Stimulated activated CD8-positive, alpha-beta memory T cell treated with anti-CD3 and anti-CD28 coated beads, Interleukin-7, amount 100 ng/mL, for 24 hours (primary cell): Measurements from ENCODE around the gene DUS2.
A peak's percentile ranks its signal among the peaks of the same experiment; 100 is the strongest.

Experiments used
- DNase-seq: peaks from one replicate; pipeline ENCODE4 v3.0.0-alpha.2; 2020; ENCODE audit warnings: low read depth

DUS2 gene

DNA sequence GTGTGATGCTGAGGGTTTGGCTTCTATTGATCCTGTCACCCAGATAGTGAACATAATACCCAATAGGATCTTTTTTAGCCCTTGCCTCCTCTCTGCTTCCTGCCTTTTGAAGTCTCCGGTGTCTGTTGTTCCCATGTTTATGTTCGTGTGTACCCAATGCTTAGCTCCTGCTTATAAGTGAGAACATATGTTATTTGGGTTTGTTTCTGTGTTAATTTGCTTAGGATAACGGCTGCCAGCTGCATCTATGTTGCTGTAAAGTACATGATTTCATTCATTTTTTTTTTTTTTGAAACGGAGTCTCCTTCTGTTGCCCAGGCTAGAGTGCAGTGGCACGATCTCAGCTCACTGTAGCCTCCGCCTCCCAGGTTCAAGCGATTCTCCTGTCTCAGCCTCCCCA is 23.0 kb downstream of the DUS2 start:
- no peak for DNase-seq

DNA sequence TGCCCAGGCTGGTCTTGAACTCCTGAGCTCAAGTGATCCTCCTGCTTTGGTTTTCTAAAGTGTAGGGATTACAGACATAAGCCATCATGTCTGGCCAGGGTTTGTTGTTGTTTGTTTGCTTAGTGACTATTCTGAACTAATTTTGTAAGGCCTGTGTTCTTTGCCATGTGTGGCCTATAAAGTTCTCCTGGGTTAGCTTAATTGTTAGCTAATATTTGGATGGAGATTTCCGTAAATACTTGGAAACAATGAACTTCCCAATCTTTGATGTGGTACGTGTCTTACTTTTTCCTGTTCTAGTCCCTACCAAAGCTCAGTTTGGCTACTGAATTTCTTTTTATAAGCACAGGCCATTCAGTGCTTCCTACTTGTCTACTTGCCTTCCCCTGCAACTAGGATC is 24.9 kb downstream of the DUS2 start:
- no peak for DNase-seq

DNA sequence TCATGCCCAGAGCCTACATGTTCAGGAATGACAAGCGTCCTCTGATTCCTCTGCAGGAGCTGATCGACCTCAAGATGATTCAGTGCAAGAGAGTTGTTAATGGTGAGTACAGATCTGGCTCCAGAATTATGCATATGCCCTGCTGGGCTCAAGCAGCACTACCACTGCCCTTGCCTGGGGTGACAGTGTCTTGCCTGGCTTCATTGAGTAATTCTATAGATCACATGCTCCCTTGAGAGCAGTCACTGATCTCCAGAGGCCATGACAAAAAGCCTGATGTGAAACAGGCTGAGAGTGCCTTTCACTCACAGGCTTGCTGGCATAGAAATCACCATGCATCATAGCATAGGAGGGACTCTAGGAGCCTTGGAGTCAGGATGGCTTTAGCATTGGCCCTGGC is 26.4 kb downstream of the DUS2 start:
- no peak for DNase-seq

DNA sequence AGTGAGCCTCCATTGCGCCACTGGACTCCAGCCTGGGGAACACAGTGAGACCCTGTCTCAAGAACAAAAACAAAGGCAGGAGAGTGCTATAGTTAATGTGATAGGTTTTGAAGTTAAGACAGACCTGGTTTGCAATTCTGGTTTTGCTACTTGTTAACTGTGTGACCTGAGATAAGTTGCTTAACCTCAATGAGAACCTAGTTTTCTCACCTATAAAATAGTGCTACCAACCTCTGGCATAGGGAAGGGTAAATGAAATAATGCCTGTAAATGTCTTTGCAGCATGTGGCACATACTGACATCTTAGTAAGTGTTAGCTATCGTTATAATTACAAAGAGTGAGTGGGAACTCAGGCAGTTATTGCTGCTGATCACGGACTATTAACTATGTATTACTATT is 32.3 kb downstream of the DUS2 start:
- no peak for DNase-seq

DNA sequence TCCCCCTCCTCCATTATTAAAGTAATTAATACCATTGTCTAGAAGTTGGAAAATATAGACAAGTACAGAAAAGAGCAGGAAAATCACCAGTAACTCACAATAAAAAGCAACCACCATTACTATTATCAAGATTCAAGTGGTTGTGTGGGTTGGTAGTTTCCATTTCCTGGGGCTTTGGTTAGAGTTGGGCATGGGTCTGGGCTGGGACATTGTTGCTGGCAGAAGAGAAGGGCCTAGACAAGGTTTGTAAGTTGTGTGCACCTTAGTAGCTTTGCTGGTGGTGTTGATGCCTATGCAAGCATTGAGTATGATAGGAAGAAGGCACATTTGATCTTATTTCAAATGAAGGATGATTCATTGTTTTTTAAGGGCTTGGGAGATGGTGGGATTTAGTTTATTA is 36.7 kb downstream of the DUS2 start:
- no peak for DNase-seq

DNA sequence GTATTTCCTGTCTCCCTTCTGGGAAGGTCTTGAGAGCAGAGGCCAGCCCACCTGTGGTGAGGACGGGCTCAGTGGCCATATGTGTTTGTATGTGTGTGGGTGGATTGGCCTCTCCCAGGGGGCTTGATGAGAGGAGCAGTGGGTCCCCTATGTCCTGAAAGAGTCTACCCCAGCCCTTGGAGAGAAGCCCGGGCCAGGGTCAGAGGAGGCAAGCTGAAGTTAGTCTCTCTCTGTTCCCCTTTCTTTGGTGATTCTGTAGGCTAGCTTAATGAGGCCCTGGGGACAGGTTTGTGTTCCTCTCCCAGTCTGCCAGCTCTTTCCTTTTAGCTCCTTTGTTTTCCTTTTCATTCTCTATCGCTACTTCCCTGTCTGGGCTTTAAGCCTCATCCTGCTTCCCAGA is 38.3 kb downstream of the DUS2 start:
- no peak for DNase-seq

DNA sequence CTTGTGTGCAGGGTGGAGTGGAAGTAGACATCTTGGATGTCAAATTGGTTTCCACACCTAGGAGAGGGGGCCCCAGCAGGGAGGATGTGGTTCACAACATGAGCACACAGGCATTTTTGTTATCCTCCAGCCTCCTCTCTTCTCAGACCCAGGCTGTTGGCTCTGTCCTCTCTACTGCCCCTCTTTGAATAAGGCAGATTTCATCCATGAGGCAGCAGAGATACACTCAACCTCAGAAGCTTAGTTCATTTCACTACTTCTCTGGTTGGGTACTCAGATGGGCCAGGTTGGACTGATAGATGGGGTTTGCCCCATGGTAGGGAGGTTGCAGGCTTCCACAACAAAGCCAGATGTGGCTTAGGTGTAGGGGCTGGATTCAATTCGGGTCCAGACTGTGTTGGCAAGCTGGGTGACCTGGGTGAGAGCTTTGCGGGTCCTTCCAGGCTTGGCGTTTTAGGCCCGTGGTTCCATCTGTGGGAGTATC is 39.9 kb downstream of the DUS2 start:
- no peak for DNase-seq

DNA sequence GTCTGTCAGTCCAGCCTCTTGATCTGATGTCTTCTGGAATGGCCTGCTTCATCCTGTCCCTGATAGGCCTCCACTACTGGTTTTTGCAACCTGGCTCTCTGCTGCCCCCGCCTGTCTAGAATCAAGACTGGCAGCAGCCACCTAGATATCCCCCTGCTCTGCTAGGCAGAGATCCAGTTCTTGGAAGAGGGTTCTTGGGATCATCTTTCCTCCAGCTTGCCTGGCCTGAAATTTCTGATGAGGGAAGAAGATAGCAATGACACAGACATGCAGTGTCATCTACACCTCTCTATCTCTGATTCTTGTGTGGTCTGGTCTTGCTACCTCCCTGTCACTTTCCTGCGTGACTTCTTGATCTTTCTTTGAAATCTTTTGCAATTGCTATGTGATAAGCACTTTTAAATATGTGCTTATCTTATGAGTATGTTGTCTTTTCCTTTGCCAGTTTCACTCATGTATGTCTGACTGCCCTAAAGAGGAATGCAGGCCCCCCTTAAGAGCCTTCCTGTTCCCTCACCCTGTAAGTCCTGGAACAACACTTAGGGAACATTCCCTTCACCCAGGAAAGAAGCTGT is 41.8 kb downstream of the DUS2 start:
- peak; percentile 46 for DNase-seq

DNA sequence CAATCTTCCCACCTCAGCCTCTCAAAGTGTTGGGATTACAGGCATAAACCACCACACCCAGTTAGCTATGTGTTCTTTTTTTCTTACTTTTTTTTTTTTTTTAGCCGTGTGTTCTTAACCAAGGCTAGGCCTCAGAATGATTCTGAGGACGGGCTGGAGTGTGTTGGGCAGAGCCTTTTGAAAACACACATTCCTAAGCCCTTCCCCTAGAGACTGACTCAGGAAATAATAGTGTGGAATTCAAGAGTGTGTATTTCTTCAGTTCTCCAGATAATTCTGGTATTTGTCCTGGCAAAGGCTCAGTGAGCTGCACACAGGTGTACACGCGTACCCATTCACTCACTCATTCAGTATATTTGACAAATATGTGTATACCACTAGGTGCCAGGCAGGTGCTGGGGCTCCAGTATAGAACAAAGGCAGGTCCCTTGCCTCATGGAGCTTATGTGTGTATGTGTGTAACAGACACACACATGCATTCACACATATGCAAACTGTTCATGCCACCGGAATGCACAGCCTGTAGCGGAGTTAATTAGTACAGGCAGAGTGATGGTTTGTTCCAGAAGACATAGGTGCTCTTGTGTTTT is 42.7 kb downstream of the DUS2 start:
- DNase-seq: no peak

DNA sequence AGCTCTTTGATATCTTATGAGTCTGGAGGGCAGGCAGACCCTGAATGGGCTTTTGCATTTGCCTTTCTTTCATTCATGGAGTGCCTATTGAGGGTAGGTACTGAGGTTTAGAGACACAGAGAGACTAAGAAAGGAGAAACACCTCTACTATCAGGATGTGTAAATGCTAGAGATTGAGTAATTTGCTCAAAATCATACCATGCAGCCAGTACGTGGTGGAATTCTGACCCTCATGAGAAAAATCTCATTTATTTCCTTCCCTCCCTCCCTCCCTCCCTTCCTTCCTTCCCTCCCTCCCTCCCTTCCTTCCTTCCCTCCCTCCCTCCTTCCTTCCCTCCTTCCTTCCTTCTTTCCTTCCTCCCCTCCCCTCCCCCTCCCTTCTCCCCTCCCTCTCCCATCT is 43.7 kb downstream of the DUS2 start:
- no peak for DNase-seq

DNA sequence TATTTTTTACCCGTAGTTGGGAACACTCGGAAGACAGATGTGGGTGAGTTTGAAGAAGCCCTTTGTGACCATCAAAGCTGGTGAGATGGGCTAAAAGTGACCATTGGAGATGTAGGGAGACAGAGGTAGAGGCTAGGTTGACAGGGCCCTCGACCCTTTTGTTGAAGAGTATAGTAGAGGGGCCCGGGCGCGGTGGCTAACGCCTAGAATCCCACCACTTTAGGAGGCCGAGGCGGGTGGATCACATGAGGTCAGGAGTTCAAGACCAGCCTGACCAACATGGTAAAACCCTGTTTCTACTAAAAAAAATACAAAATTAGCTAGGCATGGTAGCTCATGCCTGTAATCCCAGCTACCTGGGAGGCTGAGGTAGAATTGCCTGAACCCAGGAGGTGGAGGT is 45.8 kb downstream of the DUS2 start:
- no peak for DNase-seq

DNA sequence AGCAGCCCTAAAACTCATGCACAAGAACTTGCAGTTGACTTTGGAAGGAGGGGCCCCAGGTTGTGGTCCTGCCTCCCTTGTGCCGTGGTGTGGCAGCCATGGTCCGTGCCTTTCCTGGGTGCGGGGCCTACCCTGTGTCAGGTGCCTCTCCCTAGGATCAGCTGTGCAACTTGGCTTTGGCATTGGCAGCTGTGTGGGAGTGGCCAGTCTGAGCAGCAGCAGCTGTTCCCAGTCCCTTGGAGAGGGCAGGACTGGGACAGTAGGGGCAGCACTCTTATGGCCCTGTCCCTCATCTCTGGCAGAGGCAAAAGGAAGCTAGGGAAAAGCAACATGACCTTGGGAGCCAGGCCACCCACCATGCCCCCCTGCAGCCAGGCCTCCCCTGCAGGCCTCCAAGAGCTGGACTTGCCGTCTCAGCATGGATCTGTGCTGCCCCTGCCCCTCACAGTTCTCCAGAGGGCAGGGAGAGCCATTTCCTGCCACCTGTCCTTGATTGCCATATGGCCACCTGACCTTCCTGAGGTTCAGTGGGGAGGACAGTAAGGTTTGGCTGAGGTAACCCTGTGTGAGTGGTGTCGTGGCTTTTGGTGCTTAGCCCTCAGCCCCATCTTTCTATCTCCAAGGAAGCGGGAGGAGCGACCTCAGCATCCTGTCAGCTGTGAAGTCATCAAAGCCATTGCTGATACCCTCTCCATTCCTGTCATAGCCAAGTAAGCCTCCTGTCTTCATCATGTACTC is 46.6 kb downstream of the DUS2 start:
- DNase-seq: no peak

DNA sequence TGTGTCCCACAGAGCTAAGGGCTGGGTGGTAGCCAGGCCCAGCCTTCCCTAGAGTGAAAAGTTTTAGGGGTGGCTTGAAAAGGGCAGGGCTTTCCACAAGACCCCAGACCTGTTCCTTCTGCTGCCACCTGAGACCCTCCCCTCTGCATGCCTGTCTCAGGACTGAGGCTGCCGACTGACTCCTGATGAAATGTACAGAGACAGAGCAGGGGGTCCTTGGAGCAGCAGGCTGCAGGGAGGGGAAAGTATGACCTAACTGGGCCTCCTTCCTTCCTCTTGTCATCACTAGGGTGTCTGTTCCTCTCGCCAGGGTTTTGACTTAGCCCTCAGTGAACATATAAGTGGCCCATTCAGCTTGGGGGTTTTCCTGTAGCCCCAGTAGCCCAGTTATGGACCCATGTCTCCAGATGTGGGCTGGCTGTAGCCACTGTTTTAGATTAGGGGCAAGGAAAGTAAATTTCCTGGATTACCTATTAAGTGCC is 47.2 kb downstream of the DUS2 start:
- DNase-seq: no peak

DNA sequence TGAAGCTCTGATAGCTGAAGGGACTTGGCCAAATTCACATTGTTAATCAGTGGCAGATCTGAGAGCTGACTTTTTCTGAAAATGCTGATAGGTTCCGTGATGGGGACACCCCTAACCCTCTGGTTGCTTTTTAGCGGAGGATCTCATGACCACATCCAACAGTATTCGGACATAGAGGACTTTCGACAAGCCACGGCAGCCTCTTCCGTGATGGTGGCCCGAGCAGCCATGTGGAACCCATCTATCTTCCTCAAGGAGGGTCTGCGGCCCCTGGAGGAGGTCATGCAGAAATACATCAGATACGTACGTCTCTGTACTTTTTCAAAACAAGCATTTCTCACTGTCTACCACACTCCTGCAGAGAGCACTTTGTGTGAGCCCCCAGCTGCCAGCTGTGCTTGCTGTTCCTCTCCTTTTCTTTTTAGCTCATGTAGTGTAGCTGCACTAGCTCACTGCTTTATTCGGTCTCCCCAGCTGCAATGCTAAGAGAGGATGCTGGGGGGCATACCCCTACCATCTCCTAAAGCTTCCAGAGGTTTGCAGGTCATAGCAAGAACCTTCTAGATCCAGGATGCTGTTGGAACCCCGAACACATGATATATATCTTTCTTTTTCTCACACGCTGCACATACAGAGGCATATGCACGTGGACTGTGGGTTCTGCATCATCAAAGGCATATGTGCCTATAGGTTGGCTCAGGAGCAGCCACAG is 47.9 kb downstream of the DUS2 start:
- no peak for DNase-seq

DNA sequence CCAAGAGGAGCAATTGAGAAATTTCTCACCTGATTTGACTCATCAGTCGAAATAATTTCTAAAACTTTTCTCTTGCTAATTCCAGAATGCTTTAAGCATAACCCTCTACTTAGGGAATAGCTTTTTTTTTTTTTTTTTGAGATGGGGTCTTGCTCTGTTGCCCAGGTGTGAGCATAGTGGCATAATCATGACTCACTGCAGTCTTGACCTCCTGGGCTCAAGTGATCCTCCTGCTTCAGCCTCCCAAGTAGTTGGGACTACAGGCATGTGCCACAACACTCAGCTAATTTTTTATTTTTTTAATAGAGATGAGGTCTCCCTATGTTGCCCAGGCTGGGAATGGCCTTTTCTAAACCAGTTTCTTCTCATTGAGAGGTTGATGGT is 48.4 kb downstream of the DUS2 start:
- DNase-seq: no peak

DNA sequence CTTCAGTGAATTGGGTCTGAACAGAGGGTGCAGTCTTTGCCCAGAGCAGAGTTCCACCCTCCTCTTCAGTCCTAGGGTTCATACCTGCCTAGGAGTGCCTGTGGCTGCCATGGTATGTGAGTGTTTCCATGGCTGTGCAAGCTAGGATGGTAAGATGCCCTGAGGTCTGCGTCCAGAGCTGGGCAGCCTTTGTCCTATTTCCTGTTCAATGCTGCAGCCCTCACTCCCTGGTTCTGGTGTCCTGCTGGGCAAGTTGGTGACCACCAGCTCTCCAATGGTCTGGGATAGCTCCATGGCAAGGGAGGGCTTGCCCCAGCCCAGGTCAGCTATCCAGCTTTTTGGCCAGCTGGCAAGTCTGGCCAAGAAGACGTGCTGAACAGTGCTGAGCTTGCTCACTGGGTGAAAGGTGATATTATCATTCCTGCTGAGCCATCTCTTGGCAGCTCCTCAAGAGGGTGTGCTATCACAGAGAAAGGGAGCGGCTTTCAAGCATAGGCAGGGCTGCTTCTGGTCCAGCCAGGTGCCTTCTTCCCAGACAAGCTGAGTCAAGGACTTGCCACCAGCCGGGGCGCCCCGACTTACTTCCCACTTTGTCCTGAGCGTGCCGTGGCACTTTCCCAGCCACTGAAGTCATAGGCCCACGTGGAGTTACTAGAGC is 49.1 kb downstream of the DUS2 start:
- no peak for DNase-seq

DNA sequence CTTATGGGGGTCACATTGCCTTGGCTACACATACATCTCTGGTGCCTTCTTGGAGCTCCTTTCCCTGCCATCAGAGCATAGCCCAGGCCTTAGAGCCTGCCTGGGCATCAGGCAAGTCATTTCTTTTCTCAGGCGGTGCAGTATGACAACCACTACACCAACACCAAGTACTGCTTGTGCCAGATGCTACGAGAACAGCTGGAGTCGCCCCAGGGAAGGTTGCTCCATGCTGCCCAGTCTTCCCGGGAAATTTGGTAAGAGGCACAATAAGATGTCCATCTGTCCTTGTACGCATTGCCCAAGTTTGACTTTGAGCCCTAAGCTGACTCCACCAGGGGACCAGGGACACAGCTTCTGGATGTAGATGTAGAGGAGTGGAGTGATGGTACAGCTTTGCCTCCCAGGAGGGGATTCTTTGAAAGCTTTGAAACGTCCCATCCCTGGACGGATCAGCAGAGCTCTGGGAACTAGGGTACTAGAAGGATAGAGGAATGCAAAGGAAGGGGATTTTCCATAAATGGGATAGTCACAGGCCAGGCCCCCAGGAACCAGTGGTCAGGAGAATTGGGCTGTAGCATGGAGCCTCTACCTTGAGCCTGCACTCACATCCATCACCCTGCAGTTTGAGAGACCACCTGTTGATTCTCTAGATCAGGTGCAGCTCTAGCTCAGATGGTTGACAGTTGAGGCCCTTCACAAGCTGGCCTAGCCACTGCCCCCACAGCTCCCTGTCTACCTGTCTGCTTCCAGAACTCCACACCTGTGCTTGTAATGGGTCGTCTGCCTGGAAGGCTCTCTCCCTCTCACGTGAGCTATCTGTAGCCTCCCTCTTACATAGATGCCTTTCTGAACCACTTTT is 51.0 kb downstream of the DUS2 start:
- no peak for DNase-seq

DNA sequence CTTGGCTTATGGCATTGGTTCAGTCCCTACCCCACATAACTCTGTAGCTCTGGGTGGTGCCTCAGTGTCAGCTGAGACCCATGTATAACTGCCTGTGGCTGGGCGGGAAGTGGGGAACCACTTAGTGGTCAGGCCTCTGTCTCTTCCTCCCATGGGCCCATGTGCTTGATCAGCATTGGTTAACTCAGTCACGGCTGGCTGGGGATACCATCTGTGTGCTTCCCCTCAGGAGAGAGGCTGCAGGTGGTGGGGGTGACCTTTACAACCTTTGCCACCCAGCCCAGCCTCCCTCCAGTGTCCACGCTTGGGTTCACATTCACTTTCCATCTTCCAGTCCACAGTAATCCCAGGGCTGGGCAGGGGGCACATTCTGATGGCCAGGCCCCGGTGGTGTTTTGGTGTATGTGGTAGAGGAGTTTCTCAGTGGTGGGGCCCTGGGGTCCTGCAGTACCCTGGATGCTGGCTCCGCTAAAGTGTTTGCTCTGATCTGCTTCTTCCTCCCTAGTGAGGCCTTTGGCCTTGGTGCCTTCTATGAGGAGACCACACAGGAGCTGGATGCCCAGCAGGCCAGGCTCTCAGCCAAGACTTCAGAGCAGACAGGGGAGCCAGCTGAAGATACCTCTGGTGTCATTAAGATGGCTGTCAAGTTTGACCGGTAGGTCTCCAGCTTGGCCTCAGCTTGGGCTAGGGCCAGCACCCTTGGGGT is 51.9 kb downstream of the DUS2 start:
- no peak for DNase-seq

DNA sequence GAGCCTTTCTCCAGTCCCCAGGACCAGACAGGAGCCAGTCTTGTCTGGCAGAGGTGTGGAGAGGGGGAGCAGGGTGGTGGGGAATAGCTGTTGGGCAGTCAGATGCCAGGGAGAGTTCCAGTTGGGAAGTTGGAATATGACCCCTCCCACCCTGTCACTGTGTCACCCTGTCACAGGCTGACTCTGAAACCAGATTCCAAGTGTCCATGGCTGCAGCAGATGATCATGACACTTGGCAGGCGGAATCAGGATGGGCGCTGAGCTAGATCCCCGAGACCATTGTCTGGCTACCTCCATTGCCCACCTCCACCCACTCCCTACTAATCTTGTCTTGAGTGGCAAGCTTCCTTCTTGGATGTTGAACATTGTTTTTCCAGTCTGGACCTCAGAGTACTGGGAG is 52.9 kb downstream of the DUS2 start:
- no peak for DNase-seq

DNA sequence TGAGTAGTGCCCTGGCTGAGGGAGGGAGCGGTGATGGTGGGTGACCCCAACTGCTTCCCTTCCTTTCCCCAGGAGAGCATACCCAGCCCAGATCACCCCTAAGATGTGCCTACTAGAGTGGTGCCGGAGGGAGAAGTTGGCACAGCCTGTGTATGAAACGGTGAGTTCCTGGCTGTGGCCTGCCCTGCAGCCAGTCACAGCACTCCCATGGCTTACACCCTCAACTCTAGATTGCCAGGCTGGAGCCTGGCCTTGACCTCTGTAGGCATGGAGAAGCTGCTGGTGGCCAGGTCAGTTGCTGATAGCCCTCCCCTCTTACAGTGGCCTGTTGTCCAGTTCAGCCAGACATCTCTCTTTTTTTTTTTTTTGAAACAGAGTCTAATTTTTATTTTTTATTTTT is 53.5 kb downstream of the DUS2 start:
- DNase-seq: no peak
